ENCODE data around the gene NOMO2.
"Not testable (repeated sequence)": the region's sequence is repeated elsewhere in the genome, so short reads cannot be mapped to it uniquely, and the experiment has no call there.

Gene NOMO2, protein sequence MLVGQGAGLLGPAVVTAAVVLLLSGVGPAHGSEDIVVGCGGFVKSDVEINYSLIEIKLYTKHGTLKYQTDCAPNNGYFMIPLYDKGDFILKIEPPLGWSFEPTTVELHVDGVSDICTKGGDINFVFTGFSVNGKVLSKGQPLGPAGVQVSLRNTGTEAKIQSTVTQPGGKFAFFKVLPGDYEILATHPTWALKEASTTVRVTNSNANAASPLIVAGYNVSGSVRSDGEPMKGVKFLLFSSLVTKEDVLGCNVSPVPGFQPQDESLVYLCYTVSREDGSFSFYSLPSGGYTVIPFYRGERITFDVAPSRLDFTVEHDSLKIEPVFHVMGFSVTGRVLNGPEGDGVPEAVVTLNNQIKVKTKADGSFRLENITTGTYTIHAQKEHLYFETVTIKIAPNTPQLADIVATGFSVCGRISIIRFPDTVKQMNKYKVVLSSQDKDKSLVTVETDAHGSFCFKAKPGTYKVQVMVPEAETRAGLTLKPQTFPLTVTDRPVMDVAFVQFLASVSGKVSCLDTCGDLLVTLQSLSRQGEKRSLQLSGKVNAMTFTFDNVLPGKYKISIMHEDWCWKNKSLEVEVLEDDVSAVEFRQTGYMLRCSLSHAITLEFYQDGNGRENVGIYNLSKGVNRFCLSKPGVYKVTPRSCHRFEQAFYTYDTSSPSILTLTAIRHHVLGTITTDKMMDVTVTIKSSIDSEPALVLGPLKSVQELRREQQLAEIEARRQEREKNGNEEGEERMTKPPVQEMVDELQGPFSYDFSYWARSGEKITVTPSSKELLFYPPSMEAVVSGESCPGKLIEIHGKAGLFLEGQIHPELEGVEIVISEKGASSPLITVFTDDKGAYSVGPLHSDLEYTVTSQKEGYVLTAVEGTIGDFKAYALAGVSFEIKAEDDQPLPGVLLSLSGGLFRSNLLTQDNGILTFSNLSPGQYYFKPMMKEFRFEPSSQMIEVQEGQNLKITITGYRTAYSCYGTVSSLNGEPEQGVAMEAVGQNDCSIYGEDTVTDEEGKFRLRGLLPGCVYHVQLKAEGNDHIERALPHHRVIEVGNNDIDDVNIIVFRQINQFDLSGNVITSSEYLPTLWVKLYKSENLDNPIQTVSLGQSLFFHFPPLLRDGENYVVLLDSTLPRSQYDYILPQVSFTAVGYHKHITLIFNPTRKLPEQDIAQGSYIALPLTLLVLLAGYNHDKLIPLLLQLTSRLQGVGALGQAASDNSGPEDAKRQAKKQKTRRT

DNA sequence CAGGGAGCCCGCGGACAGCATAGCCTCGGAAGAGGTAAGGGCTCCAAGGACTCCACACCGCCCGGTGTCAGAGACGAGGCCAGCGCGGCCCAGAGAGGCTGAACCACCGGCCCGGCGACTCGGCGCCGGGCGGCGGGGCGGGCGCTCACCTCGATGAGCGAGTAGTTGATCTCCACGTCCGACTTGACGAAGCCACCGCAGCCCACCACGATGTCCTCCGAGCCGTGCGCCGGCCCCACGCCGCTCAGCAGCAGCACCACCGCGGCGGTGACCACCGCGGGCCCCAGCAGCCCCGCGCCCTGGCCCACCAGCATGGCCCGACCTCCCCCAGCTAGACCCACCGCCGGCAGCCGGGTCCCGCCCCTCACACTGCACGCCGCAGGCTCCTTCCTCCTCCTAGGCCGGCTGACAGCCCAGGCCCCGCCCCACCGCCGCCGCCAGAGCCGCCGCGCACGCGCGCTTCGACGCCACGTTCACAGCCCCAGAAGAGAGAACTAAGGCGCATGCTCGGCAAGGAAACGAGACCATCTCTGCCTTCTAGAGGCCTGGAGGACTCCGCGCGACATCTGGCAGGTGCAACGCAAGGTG lies at the start of gene NOMO2:
Gene NOMO2 (minus strand): TSS at position 371 of the 588 bp plus-strand sequence. CDS start 57 bp downstream, at position 314.
- DNase-seq: not testable (repeated sequence)

DNA sequence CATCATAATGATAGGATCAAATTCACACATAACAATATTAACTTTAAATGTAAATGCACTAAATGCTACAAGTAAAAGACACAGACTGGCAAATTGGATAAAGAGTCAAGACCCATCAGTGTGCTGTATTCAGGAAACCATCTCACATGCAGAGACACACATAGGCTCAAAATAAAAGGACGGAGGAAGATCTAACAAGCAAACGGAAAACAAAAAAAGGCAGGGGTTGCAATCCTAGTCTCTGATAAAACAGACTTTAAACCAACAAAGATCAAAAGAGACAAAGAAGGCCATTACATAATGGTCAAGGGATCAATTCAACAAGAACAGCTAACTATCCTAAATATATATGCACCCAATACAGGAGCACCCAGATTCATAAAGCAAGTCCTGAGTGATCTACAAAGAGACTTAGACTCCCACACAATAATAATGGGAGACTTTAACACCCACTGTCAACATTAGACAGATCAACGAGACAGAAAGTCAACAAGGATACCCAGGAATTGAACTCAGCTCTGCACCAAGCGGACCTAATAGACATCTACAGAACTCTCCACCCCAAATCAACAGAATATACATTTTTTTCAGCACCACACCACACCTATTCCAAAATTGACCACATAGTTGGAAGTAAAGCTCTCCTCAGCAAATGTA lies 48.4 kb upstream of the NOMO2 start:
- DNase-seq: not testable (repeated sequence)

DNA sequence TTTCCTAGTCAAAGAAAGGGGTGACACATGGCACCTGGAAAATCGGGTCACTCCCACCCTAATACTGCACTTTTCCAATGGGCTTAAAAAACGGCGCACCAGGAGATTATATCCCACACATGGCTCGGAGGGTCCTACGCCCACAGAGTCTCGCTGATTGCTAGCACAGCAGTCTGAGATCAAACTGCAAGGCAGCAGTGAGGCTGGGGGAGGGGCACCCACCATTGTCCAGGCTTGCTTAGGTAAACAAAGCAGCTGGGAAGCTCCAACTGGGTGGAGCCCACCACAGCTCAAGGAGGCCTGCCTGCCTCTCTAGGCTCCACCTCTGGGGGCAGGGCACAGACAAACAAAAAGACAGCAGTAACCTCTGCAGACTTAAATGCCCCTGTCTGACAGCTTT lies 46.4 kb upstream of the NOMO2 start:
- not testable (repeated sequence) for DNase-seq

DNA sequence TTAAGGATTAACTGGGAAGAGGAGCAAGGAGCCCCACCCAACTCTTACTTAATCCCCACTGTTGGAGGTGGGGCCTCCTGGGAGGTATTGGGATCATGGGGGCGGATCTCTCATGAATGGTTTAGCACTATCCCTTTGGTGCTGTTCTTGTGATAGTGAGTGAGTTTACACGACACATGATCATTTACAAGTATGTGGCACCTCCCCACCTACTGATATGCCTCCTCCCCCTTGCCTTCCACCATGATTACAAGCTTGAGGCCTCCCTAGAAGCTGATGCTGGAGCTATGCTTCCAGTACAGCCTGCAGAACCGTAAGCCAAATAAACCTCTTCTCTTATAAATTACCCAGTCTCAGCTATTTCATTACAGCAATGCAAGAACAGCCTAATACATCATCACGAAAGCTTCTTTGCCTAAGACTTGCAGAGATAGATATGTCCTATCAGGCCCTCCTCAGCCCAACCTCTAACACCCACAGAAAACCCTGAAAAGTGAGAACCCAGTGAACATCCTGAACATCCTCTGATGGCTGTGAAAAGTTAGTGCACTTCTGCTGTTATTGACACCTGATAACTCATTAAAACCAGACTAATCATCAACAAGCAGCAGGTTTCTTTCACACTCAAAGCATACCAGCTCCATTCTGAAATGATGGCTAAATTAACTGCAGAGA lies 41.8 kb upstream of the NOMO2 start:
- DNase-seq: not testable (repeated sequence)

DNA sequence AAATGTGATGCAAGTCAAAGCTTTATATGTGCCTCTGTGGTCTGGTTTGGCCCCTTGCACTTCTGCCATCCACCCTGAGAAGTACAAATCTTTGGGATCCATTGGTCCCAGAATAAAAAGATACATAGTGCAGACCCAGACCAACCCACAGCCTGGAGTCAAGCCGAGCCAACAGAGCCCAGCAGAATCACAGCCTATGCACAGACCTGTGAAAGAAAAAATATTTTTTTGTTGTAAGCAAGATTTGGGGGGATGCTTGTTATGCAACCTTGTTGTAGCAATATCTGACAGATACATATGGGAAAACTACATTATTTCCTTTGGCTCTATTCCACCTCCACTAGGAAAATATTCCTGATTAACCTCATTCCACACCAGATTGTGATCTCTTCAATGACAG lies 36.7 kb upstream of the NOMO2 start:
- DNase-seq: not testable (repeated sequence)

DNA sequence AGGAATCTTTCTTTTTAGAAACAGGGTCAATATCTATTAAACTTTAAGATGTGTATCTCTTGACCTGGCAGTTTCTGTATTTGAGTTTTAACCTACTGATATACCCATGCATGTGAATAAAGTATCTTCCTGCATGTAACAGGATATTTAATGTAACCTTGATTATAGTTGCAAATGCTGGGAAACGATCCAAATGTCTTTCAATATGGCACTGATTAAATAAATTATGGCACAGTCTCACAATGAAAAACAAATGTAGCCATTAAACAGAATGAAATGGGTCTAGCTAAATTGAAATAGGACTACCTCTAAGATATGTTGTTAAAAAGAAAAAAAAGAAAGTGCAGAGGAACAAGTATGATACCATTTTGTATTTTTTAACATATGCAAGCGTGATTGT lies 35.8 kb upstream of the NOMO2 start:
- DNase-seq: not testable (repeated sequence)

DNA sequence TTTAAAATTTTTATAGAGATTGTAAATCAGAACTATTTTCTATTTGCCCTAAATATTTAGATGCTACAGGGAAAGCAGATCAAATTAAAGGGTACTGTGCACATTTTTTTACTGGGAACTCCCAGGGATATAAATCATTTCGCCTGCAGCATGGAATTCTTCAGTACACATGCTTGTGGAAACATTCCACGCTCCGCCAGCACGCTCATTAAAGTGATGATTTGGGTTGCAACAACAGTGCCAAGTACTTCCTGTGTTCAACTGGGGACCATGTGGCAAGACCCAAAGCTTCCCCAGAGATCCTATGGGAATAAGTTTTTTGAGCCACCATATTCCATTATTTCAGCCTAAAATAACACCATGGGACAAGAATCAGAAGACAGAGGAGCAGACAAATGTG lies 35.4 kb upstream of the NOMO2 start:
- not testable (repeated sequence) for DNase-seq

DNA sequence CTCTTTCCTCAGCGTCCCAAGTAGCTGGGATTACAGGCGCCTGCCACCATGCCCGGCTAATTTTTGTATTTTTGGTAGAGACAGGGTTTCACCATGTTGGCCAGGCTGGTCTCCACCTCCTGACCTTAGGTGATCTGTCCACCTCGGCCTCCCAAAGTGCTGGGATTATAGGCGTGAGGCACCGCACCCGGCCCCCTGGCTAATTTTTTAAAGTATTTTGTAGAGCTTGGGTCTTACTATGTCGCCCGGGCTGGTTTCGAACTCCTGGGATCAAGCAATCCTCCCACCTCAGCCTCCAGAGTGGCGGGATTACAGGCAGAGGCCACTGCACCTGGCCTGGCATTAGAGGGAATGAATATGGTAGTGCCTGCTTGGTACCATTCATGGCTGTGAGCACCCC lies 33.9 kb upstream of the NOMO2 start:
- not testable (repeated sequence) for DNase-seq

DNA sequence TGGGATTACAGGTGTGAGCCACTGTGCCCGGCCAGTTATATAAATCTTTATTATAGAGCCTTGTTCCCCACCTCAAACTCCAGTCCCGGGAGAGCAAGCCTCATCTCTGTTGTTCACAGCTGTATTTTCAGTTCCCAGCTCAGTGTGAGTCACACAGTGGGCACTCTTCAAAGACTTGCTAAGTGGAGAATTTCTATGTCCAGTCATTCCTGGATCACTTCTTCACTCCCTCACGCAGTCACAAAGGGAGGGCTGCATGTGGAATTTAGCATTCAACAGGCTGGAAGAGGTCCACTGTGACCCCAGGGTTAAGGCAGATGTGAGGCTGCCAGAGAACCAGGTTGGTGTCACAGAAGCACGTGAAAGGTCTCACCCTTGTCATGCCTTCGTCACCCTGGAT lies 33.0 kb upstream of the NOMO2 start:
- DNase-seq: not testable (repeated sequence)

DNA sequence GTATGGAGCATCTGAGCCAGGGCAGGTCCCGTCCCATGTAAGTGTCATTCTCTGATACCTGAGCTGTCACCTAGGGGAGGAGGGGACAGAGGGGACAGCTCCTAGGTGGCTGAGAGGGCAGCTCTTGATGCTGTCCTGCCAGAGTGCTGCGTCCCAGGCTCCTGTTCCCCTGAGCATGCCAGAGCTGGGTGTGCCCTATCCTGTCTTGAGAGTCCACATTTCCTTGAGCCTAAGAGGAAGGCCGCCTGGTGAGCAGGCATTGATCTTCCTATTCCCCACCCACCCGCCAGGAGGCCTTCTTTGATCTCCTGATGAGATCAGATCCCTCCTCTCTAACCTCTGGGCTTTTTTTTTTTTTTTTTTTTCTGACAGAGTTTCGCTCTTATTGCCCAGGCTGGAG lies 32.0 kb upstream of the NOMO2 start:
- DNase-seq: not testable (repeated sequence)

DNA sequence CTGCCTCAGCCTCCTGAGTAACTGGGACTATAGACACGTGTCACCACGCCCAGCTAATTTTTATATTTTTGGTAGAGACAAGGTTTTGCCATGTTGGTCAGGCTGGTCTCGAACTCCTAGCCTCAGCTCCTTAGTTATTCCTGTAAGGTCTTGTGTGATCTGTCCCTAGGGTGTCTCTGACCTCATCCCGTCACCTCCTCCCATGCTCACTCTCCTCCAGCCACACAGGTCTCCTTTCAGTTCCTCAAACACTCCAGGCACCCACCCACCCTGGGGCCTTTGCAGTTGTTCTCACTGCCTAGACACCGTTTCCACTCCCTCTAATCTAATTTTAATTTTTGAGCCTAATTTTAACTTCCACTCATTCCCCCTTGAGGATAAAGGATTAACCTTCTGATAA lies 31.1 kb upstream of the NOMO2 start:
- DNase-seq: not testable (repeated sequence)

DNA sequence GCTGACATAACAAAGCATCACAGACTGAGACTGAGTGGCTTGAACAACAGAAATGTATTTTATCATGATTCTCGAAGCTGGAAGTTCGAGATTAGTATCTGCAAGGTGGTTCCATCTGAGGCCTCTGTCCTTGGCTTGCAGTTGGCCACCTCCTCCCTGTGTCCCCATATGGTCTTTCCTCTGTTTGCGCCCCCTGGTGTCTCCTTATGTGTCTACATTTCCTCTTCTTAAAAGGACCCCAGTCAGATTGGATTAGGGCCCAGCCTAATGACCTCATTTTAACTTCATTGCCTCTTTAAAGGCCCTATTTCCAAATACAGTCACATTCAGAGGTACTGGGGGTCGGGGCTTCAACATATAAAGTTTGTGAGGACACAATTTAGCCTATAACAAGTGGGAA lies 30.0 kb upstream of the NOMO2 start:
- DNase-seq: not testable (repeated sequence)

DNA sequence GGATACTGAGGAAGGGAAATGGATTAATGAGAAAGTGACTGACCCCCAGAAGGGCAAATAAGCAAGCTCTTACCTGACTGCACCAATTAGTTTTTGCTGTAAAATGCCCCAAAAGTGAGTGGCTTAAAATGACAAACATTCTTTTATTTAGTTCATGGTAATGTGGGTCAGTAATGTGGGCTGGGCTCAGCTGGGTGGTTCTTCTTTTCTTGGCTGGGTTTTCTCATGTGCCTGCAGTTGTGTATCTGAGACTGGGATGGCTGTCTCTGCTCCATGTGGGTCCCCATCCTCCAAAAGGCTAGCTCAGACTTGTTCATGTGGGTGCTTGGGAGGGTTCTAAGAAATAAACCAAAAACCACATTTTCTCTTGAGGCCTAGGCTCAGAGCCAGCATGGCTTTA lies 29.5 kb upstream of the NOMO2 start:
- DNase-seq: not testable (repeated sequence)

DNA sequence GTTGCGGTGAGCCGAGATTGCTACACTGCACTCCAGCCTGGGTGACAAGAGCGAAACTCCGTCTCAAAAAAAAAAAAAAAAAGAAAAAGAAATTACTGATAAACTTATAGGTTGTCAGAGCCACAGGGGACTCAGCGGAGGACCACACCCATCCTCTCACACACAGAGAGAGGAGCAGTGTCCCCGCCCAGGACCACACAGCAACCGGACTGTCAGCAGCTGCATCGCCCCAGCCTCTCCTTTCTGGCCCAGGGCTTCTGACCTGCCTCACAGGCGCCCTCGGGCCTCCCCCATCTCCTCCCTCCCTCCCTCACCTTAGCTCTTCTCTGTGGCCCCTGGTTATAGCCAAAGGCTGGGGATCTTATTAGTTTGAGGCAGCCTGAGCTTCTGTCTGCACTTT lies 27.9 kb upstream of the NOMO2 start:
- not testable (repeated sequence) for DNase-seq

DNA sequence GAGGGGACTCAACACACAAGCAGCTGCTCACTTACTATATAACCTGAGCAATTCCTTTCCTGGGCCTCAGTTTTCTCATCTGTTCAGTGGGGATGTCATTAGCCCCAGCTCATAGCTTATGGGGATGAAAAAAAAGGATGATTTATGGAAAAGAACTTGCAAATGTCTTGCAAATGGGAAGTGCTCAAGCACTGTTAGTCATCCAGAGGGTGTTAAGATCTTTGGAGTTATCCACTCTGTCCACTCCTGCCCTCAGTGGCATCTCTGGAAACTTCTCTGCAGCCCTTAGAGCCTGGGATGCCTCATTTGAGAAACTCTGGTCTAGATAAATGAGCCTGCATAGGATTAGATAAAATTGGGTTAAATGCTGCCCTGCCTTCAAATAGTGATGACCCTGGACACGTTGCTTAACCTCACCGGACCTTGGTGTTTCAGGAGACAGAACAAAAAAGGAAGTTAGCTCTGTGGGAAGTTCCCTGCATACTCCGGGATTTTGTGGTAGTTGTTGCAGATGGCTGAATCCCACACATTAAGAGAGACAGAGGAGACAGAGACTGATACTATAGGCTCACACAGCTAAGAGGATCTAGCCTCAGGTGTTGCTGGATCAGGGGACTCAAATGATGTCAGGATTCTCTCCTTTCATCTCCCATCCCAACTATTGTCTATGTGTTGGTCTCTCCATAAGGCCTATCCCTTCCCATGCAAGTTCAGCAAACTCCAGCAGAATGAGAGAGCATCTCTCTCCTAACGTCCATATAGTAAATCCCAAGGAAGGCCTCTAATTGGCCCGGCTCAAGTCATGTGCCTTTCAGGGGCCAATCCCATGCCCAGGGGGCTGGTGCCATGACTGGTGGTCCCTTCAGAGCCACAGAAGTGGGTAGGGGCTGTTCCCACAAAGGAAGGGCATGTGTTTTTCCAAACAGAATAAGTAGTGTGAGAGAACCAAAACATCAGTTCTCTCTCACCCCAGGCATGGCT lies 25.0 kb upstream of the NOMO2 start:
- not testable (repeated sequence) for DNase-seq

DNA sequence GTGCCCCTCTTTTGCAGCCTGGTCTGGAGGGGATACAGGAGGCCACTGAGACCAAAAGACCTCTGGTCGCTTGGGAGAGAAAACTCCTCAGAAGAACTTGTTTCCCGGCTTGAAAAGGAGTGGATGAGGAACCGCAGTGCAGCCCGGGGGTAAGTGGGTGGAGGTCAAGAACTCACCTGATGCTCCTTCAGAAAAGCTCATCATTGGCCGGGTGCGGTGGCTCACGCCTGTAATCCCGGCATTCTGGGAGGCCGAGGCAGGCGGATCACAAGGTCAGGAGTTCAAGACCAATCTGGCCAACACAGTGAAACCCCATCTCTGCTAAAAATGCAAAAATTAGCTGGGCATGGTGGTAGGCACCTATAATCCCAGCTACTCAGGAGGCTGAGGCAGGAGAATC lies 23.9 kb upstream of the NOMO2 start:
- DNase-seq: not testable (repeated sequence)

DNA sequence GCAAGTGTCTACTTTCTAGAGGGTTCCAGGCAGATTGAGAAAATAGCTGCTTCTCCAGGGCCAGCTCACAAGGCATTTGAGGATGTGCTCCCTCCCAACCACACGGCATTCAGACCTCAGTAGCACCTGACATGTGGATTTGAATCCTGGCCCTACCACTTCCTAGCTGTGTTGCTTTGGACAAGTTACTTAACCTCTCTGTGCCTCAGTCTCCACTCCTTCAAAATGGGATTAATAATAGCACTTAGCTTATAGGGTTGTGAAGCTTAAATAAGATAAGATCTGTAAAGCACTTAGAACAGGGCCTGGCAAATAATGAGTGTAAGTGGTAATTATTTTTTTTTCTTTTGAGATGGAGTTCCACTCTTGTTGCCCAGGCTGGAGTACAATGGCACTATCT lies 21.0 kb upstream of the NOMO2 start:
- no peak for DNase-seq

DNA sequence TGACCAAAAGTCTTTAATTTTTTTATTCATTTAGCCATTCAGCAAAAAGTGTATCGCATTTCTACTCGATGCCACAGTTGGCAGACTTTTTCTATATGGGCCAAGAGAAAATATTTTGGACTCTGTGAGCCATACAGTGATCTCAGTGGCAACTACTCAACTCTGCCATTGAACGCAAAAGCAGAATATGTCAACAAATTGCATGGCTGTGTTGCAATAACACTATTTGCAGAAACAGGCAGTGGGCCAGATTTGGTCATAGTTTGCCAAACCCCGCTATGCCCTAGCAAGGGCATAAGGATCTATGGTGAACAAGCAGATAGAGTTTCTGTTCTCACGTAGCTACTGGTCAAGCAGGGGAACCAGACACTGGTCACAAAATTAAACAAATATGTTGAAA lies 18.5 kb upstream of the NOMO2 start:
- not testable (repeated sequence) for DNase-seq

DNA sequence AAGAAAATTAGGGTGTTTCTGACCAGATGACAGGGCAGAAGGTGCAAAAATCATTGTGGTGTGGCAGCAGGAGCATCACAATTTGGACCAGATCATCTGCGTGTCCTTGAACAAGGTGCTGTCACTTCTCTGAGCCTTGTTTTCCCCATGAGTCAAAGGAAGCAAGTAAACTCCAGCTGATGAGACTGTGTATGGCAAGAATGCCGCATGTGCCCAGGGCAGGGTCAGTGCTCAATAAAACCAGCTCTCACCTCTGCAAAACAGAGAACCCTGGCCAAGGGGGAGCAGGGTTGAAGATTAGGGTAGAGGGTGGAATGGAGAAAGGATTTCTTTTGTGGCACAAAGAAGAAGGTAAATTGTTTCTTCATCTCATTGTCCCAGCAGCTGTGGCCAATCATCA lies 17.4 kb upstream of the NOMO2 start:
- not testable (repeated sequence) for DNase-seq

DNA sequence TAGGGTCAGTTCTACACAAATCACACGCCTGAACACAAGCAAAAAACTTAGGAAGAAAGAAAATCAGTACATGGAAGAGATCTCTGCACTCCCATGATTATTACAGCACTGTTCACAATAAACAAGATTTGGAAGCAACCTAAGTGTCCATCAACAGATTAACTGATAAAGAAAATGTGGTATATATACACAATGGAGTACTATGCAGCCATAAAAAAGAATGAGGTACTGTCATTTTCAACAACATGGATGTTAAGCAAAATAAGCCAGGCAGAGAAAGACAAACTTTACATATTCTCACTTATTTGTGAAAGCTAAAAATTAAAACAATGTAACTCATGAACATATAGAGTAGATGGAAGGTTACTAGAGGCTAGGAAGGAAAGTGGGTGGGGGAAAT lies 16.0 kb upstream of the NOMO2 start:
- not testable (repeated sequence) for DNase-seq

Measured in DMS79 (cell line).